ENCODE results near the gene HSF4. TPM values are rescaled to one million over a fixed set of nuclear protein-coding genes. Genes with fewer than 3 reads are reported as not detected.

HSF4 gene
- total RNA-seq, 1 experiment from 2014 or later = 1.2 TPM

- Mint-ChIP-seq H3K36me3 (ENCODE audit: insufficient read depth in 1 of 3, low read depth in 3 of 3) (peaks cover 36 to 52% (median 50%) of the 10 kb centered on the region in 3 experiments), H3K4me3 (peak overlapping the region; percentile 86 to 93), H3K27ac (no peak overlapping the region; a peak in 3 of 7 replicates), H3K9me3 (no peaks in the 10 kb centered on the region; a peak in 1 of 5 replicates), H3K4me1 (peaks cover 18 to 29% of the 10 kb centered on the region in 2 experiments), H3K27me3 (ENCODE audit: low read depth) (0 out of 2 replicates have a peak, but pooled peaks cover 3% of the 10 kb centered on the region)
- Histone ChIP-seq H3K79me1 (ENCODE audit: insufficient read depth, low read depth, low read length, poor library complexity, severe bottlenecking) (peaks cover 13% of the 10 kb centered on the region), H2BK15ac (ENCODE audit: low read depth, low read length) (no peak overlapping the region), H3K23me2 (ENCODE audit: insufficient read length, low read depth, low read length, poor library complexity, severe bottlenecking) (peaks cover 8% of the 10 kb centered on the region), H4K8ac (replicated peaks; ENCODE audit: insufficient read length, low read depth, low read length) (no peak overlapping the region), H2AFZ (ENCODE audit: low read length) (no peak overlapping the region), H3K18ac (ENCODE audit: insufficient read length, low read depth, low read length) (no peak overlapping the region), H3K56ac (ENCODE audit: insufficient read length, low read depth, low read length) (no peak overlapping the region), H3K27me3 (ENCODE audit: insufficient read depth, low read length) (no peaks in the 10 kb centered on the region; the same call in 1 of the 2 replicates), H4K5ac (ENCODE audit: insufficient read length, low read depth, low read length) (no peak overlapping the region), H3T11ph (ENCODE audit: low read length) (no peak overlapping the region), H2BK120ac (ENCODE audit: low read depth, low read length, poor library complexity, severe bottlenecking) (no peak overlapping the region), H2BK20ac (ENCODE audit: low read depth, low read length, poor library complexity, severe bottlenecking) (no peak overlapping the region), H3K27ac (ENCODE audit: insufficient read length, low read depth, low read length) (no peak overlapping the region), H3K9me3 (ENCODE audit: control insufficient read depth, low read depth, low read length) (no peaks in the 10 kb centered on the region), H3K4me2 (ENCODE audit: insufficient read depth, insufficient read length, low read length) (peak overlapping the region; percentile 89), H2BK5ac (ENCODE audit: insufficient read length, low read length) (no peak overlapping the region), H3K4ac (ENCODE audit: low read depth, low read length) (no peak overlapping the region), H2AK5ac (ENCODE audit: insufficient read length, low read length) (no peak overlapping the region), H3K23ac (ENCODE audit: insufficient read length, low read depth, low read length) (no peak overlapping the region), H3K79me2 (ENCODE audit: insufficient read depth, low read length) (peaks cover 13% of the 10 kb centered on the region; the same call in 1 of the 2 replicates), H4K91ac (ENCODE audit: insufficient read length, low read depth, low read length) (no peak overlapping the region), H3K14ac (ENCODE audit: insufficient read depth, low read length) (no peak overlapping the region; the same call in 1 of the 2 replicates), H2BK12ac (ENCODE audit: insufficient read length, low read depth, low read length) (no peak overlapping the region), H3K9ac (ENCODE audit: extremely low read depth, insufficient read length, low read length) (peak overlapping the region; percentile 87), H4K20me1 (ENCODE audit: control insufficient read depth, insufficient read depth, insufficient read length) (no peaks in the 10 kb centered on the region), H3K4me1 (ENCODE audit: insufficient read depth, low read length) (no peaks in the 10 kb centered on the region)
- no peak for DNase-seq
- TF ChIP-seq CTCF (conservative IDR thresholded peaks at IDR 0.05) = no peak
- WGBS (ENCODE audit: extremely low coverage, insufficient read length, low lambda C conversion rate) = no CpG with 5 or more reads among the region's 17 CpGs
Measured at GRCh38 chr16:67192781-67193361, 28.3 kb downstream of the HSF4 start.

Data from H9 (cell line).